K562 (cell line): ENCODE data around the gene SCAMP1. TPM values are rescaled to one million over a fixed set of nuclear protein-coding genes. Genes with fewer than 3 reads are reported as not detected.
A peak's percentile ranks its signal among the peaks of the same experiment; 100 is the strongest.

Experiments used
- CBX2 ChIP-seq: fragments of 200-600 bp; sonication (generic); IDR thresholded peaks from one replicate; pipeline ENCODE4 v1.6.1; 2012; ENCODE audit warnings: mild to moderate bottlenecking, low read length, inconsistent platforms; ENCODE audit not compliant: insufficient read depth, poor library complexity, severe bottlenecking
- DPF2 ChIP-seq: fragments of 450-650 bp; IDR thresholded peaks from 2 replicates; pipeline ENCODE4 v1.6.1; 2016
- GABPB2 ChIP-seq: fragments of 250-450 bp; sonication (Bioruptor Pico); conservative IDR thresholded peaks from 2 replicates; pipeline ENCODE4 v1.5.1; 2021; ENCODE audit warnings: mild to moderate bottlenecking
- GATA2 ChIP-seq: sonication (generic); formaldehyde crosslinking; IDR thresholded peaks from 2 replicates; pipeline ENCODE4 v1.4.0; 2020; ENCODE audit warnings: mild to moderate bottlenecking, missing genetic modification reagents
- GATAD2B ChIP-seq: fragments of 450-650 bp; IDR thresholded peaks from 2 replicates; pipeline ENCODE4 v1.6.1; 2017; ENCODE audit warnings: mild to moderate bottlenecking, borderline replicate concordance
- GTF2E2 ChIP-seq: fragments of 200-800 bp; sonication (Bioruptor generic); IDR thresholded peaks from 2 replicates; pipeline ENCODE4 v1.6.1; 2016; ENCODE audit warnings: missing genetic modification characterization, missing compliant biosample characterization
- HDAC6 ChIP-seq: IDR thresholded peaks from 2 replicates; pipeline ENCODE4 v1.6.1; 2012; ENCODE audit warnings: low read depth, mild to moderate bottlenecking, control low read depth, inconsistent platforms, low read length, moderate library complexity
- ILK ChIP-seq: fragments of 450-650 bp; IDR thresholded peaks from 2 replicates; pipeline ENCODE4 v1.6.1; 2016; ENCODE audit warnings: missing genetic modification characterization, low read depth, mild to moderate bottlenecking, missing compliant biosample characterization, moderate library complexity, borderline replicate concordance
- KLF16 ChIP-seq: IDR thresholded peaks from 2 replicates; pipeline ENCODE4 v1.6.1; 2016; ENCODE audit warnings: antibody characterized with exemption
- MECOM ChIP-seq: fragments of 250-450 bp; sonication (Bioruptor Pico); IDR thresholded peaks from 2 replicates; pipeline ENCODE4 v1.8.0; 2022; ENCODE audit warnings: inconsistent platforms
- MTA3 ChIP-seq: fragments of 450-650 bp; formaldehyde crosslinking; IDR thresholded peaks from 2 replicates; pipeline ENCODE4 v1.6.1; 2017; ENCODE audit warnings: mild to moderate bottlenecking, borderline replicate concordance
- NR4A1 ChIP-seq, 2 experiments: fragments of 250-450 bp in 1 of 2; fragments of 450-650 bp in 1 of 2; sonication (Bioruptor Pico) in 1 of 2; IDR thresholded peaks; 2 replicates each; pipeline versions ENCODE4 v1.4.0 to v1.6.1; 2016 to 2020; ENCODE audit warnings: mild to moderate bottlenecking in 2 of 2, missing compliant biosample characterization in 1 of 2, missing genetic modification characterization in 1 of 2, moderate library complexity in 1 of 2
- NRF1 ChIP-seq, 2 experiments: fragments of 450-650 bp; IDR thresholded peaks in 1 of 2; conservative IDR thresholded peaks in 1 of 2; 2 replicates each; pipeline ENCODE4 v1.6.1; 2014; ENCODE audit warnings: mild to moderate bottlenecking in 2 of 2
- U2AF2 ChIP-seq: fragments of 200-400 bp; formaldehyde crosslinking; optimal IDR thresholded peaks from 2 replicates; pipeline ENCODE3; 2017; ENCODE audit warnings: low read depth, mild to moderate bottlenecking, low read length
- ZNF140 ChIP-seq: fragments of 250-450 bp; sonication (Bioruptor Pico); IDR thresholded peaks from 2 replicates; pipeline ENCODE4 v1.8.0; 2021; ENCODE audit warnings: moderate library complexity, mild to moderate bottlenecking, inconsistent platforms
- ZNF318 ChIP-seq, 2 experiments: fragments of 450-650 bp; IDR thresholded peaks; 2 replicates each; pipeline ENCODE4 v1.6.1; 2016; ENCODE audit warnings: mild to moderate bottlenecking in 2 of 2, borderline replicate concordance in 1 of 2, low read depth in 1 of 2, moderate library complexity in 1 of 2
- ZNF57 ChIP-seq: fragments of 450-650 bp; formaldehyde crosslinking; IDR thresholded peaks from 2 replicates; pipeline ENCODE4 v1.4.0; 2020; ENCODE audit warnings: mild to moderate bottlenecking, moderate library complexity
- ZNF583 ChIP-seq: fragments of 250-450 bp; sonication (Bioruptor Pico); IDR thresholded peaks from 2 replicates; pipeline ENCODE4 v1.4.0; 2020
- polyA plus RNA-seq, 8 experiments: library from polyadenylated mRNA; depleted of rRNA in 4 of 8; stranded (reverse) in 5 of 8; unstranded in 3 of 8; fragments of >200 nt; fragmentation: Nextera tagmentation in 2 of 8; fragmentation: Illumina TruSeq in 1 of 8; extraction: Ambion mirVana in 2 of 8; extraction: Trizol in 1 of 8; gene quantifications; 2 replicates each; pipeline versions ENCODE4 v1.2.1 to v1.2.3, GENCODE V29; 2011 to 2014; ENCODE audit warnings: inconsistent platforms in 1 of 8, missing spikeins in 1 of 8
- total RNA-seq, 7 experiments: library from RNA; depleted of rRNA in 6 of 7; stranded (reverse); fragments of >200 nt in 6 of 7; fragmentation: Illumina TruSeq in 2 of 7; extraction: Trizol in 2 of 7; gene quantifications; 2 replicates each; pipeline versions ENCODE4 v1.2.1 to v1.2.3, GENCODE V29; 2011 to 2021; ENCODE audit warnings: low replicate concordance in 1 of 7
- TF ChIP-seq, protein P1 (sequence below): fragments of 250-450 bp; sonication (Bioruptor Pico); IDR thresholded peaks from 2 replicates; pipeline ENCODE4 v1.8.0; 2021; ENCODE audit warnings: borderline replicate concordance, mild to moderate bottlenecking, moderate library complexity; ENCODE audit not compliant: poor library complexity, severe bottlenecking

The SCAMP1 gene
- total and polyA plus RNA-seq, 9 of the 15 experiments (the other 6 are each of a cell fraction or from before 2014, with no cell fraction given): 5.4 to 23.9 (median 13.8) TPM

DNA sequence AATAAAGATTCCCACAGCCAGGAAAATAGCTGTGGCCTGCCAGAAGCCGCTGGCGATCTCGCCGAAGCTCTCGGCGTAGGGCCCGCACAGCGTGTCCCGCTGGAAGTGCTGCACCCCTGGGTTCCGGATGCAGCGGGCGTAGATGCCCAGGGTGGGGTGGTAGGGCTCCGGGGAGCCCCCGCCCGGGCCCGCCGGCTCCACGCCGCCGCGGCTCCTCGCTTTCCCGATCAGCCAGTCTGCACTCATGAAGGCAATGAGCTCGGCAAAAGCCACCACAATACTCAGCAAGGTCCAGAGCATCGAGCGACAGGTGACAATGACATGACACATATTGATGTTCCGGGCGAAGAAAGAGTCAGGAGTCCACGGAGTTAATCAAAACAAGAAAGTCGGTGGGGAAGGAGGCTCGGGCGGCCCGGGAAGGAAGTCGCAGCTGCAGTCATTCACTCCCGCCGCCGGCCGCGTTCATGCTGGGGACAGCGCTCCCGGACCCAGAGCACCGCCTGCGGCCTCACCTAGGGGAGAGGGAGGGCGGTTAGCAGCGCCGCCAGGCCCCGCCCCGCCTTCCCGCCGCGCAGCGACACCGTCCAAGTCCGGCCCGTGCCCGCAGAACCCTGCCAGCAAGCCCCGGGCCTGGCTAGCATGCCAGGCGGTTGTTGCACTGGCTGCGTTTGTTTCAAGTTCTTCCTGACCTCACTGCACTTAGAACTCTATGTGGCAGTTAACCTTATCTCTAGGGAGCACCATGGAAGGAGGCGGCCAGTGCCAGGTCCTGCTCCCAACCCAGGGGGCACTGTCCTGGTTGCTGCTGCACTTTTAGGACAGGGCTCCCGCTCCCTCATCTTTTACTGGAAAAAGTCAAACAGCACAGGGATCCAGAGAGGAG lies 149.7 kb downstream of the SCAMP1 start (continued):
- TF ChIP-seq ZNF318 (IDR thresholded peaks at IDR 0.05; ENCODE audit: borderline replicate concordance in 1 of 2, low read depth in 1 of 2): no peak
- no peak for TF ChIP-seq U2AF2
- TF ChIP-seq NRF1 (conservative IDR thresholded peaks at IDR 0.05 in 1 of 2, IDR thresholded peaks at IDR 0.05 in 1 of 2): peak; percentile 70 to 76
- no peak for TF ChIP-seq GABPB2 (CRISPR knock-in tag)
- TF ChIP-seq ZNF583 (CRISPR knock-in tag): no peak
- no peak for TF ChIP-seq KLF16
- peak; percentile 37; the same call in 1 of the 2 replicates for TF ChIP-seq GATA2 (CRISPR knock-in tag)
- TF ChIP-seq ZNF57 (CRISPR knock-in tag): no peak
- no peak for TF ChIP-seq ZNF140
- no peak for TF ChIP-seq GTF2E2 (tag)
- no peak for TF ChIP-seq ILK (tag)
- TF ChIP-seq HDAC6: no peak
- TF ChIP-seq DPF2: 0 out of 2 replicates have a peak, but pooled peaks have one; percentile 41
- TF ChIP-seq MECOM (CRISPR knock-in tag): no peak
- TF ChIP-seq MTA3: no peak; the same call in 1 of the 2 replicates
- no peak for TF ChIP-seq CBX2
- TF ChIP-seq, protein P1, sequence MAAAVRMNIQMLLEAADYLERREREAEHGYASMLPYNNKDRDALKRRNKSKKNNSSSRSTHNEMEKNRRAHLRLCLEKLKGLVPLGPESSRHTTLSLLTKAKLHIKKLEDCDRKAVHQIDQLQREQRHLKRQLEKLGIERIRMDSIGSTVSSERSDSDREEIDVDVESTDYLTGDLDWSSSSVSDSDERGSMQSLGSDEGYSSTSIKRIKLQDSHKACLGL: no peak
- no peak for TF ChIP-seq GATAD2B
- TF ChIP-seq NR4A1 (CRISPR knock-in tag; IDR thresholded peaks at IDR 0.05): no peak
- TF ChIP-seq NR4A1 (tag; IDR thresholded peaks at IDR 0.05): peak; percentile 67; the same call in 1 of the 2 replicates
